SHP77 treated with DMSO at 0.1 percent for 48 hours (cell line): ENCODE measurements around the gene SPEG.

ENCODE experiments used
- DNase-seq: peaks from one replicate; lab custom pipeline; 2025; lab: John Stamatoyannopoulos, UW

SPEG gene

GRCh38 chr2:219443697-219444023 is 9.0 kb downstream of the SPEG start:
- no peak for DNase-seq

GRCh38 chr2:219444566-219445091 is 10.0 kb downstream of the SPEG start:
- no peak for DNase-seq

- no peak for DNase-seq
These were observed 10.6 kb downstream of the SPEG start for GRCh38 chr2:219445220-219445640.

GRCh38 chr2:219446101-219446504 is 11.5 kb downstream of the SPEG start:
- no peak for DNase-seq

GRCh38 chr2:219446689-219447088 is 12.0 kb downstream of the SPEG start:
- DNase-seq: no peak

GRCh38 chr2:219447242-219448098 is 12.8 kb downstream of the SPEG start:
- no peak for DNase-seq

GRCh38 chr2:219448099-219448775 is 13.6 kb downstream of the SPEG start:
- no peak for DNase-seq

GRCh38 chr2:219448776-219449341 is 14.2 kb downstream of the SPEG start:
- no peak for DNase-seq

GRCh38 chr2:219449609-219450008 is 15.0 kb downstream of the SPEG start:
- DNase-seq: no peak

GRCh38 chr2:219451661-219452360 is 17.2 kb downstream of the SPEG start:
- DNase-seq: no peak

GRCh38 chr2:219452361-219453317 is 18.0 kb downstream of the SPEG start:
- no peak for DNase-seq

GRCh38 chr2:219453671-219454590 is 19.3 kb downstream of the SPEG start:
- peak; percentile 83 for DNase-seq

- no peak for DNase-seq
These were observed 20.9 kb downstream of the SPEG start for GRCh38 chr2:219455581-219455980.

- DNase-seq: no peak
These were observed 23.2 kb downstream of the SPEG start for GRCh38 chr2:219457784-219458369.

- DNase-seq: no peak
These were observed 24.4 kb downstream of the SPEG start for GRCh38 chr2:219458996-219459395.

- no peak for DNase-seq
These were observed 25.0 kb downstream of the SPEG start for GRCh38 chr2:219459460-219460311.

GRCh38 chr2:219460424-219460926 is 25.8 kb downstream of the SPEG start:
- DNase-seq: no peak

- no peak for DNase-seq
These were observed 26.4 kb downstream of the SPEG start for GRCh38 chr2:219461047-219461514.
